Endothelial cell of umbilical vein (primary cell): ENCODE data around the gene PPFIA1. TPM values are rescaled to one million over a fixed set of nuclear protein-coding genes. Genes with fewer than 3 reads are reported as not detected.

Experiments used
- BruUV-seq: library from RNA; stranded (reverse); fragments of 400-500 nt; replicated peaks from 2 replicates; lab custom pipeline; 2021; lab: Mats Ljungman, UMichigan
- CTCF ChIA-PET: fragments of 300-600, 350-600 bp; sonication (Branson Sonifier 250); formaldehyde crosslinking; loops from one replicate; lab custom pipeline; 2021; ENCODE audit warnings: antibody characterized with exemption, inconsistent platforms; lab: Charles Lee
- POLR2A ChIA-PET: fragments of 300-600, 350-600 bp; sonication (Branson Sonifier 250); formaldehyde crosslinking; loops from one replicate; lab custom pipeline; 2021; ENCODE audit warnings: antibody characterized with exemption, inconsistent platforms; lab: Charles Lee
- DNase-seq: peaks from one replicate; pipeline ENCODE4 v3.0.0-alpha.2; 2011; ENCODE audit warnings: low read depth, low spot score
- FAIRE-seq: peaks from 2 replicates; lab custom pipeline; 2011; peaks lifted over from hg19 to GRCh38; lab: Jason Lieb, UNC
- H2AFZ ChIP-seq: 2 replicates; pipeline ENCODE4 v1.6.0; 2012; ENCODE audit warnings: low read depth, low read length, control low read depth, inconsistent platforms
- H3K27ac ChIP-seq: 2 replicates; pipeline ENCODE4 v1.5.1; 2011; ENCODE audit warnings: low read depth, mild to moderate bottlenecking, control low read depth, low read length, moderate library complexity; ENCODE audit not compliant: insufficient read depth
- H3K27me3 ChIP-seq, 2 experiments: 2 replicates each; pipeline versions ENCODE4 v1.6.0 to v1.6.1; 2011; ENCODE audit warnings: low read length in 2 of 2, mixed read lengths in 1 of 2; ENCODE audit not compliant: control insufficient read depth in 2 of 2, insufficient read depth in 2 of 2
- H3K36me3 ChIP-seq, 2 experiments: 2 replicates in 1 of 2; 3 replicates in 1 of 2; pipeline ENCODE4 v1.5.1; 2011; ENCODE audit warnings: low read length in 2 of 2, mild to moderate bottlenecking in 1 of 2, moderate library complexity in 1 of 2; ENCODE audit not compliant: control insufficient read depth in 2 of 2, insufficient read depth in 2 of 2; ENCODE audit errors: extremely low read depth in 1 of 2
- H3K4me1 ChIP-seq: 3 replicates; pipeline ENCODE4 v1.5.1; 2011; ENCODE audit warnings: mild to moderate bottlenecking, low read length; ENCODE audit not compliant: control insufficient read depth, insufficient read depth; ENCODE audit errors: extremely low read depth
- H3K4me2 ChIP-seq: 2 replicates; pipeline ENCODE4 v1.6.1; 2011; ENCODE audit warnings: low read length, control low read depth, mixed read lengths; ENCODE audit not compliant: insufficient read depth
- H3K4me3 ChIP-seq, 3 experiments: fragments of 200-600 bp in 1 of 3; sonication (generic), shearing (Covaris generic) in 1 of 3; replicated peaks in 1 of 3; 2 replicates each; pipeline ENCODE4 v1.5.1; 2011 to 2016; ENCODE audit warnings: control low read depth in 3 of 3, low read length in 3 of 3, mild to moderate bottlenecking in 2 of 3, inconsistent platforms in 1 of 3, low read depth in 1 of 3, moderate library complexity in 1 of 3; ENCODE audit not compliant: insufficient read depth in 1 of 3
- H3K79me2 ChIP-seq: 2 replicates; pipeline ENCODE4 v1.6.0; 2012; ENCODE audit warnings: low read length, inconsistent platforms; ENCODE audit not compliant: control insufficient read depth, insufficient read depth
- H3K9ac ChIP-seq: replicated peaks from 2 replicates; pipeline ENCODE3; 2011; ENCODE audit warnings: low read length, control low read depth; ENCODE audit not compliant: insufficient read depth; ENCODE audit errors: extremely low read depth
- H3K9me1 ChIP-seq: replicated peaks from 3 replicates; pipeline ENCODE4 v1.6.0; 2011; ENCODE audit warnings: mild to moderate bottlenecking, low read length; ENCODE audit not compliant: control insufficient read depth, insufficient read depth; ENCODE audit errors: extremely low read depth
- H3K9me3 ChIP-seq: replicated peaks from 2 replicates; pipeline ENCODE4 v1.5.1; 2012; ENCODE audit warnings: low read length, inconsistent platforms; ENCODE audit not compliant: control insufficient read depth, insufficient read depth
- H4K20me1 ChIP-seq: replicated peaks from 2 replicates; pipeline ENCODE3; 2011; ENCODE audit warnings: mild to moderate bottlenecking, low read length; ENCODE audit not compliant: control insufficient read depth, insufficient read depth; ENCODE audit errors: extremely low read depth
- EZH2 ChIP-seq: IDR thresholded peaks from 2 replicates; pipeline ENCODE4 v1.6.1; 2012; ENCODE audit warnings: borderline replicate concordance, low read depth, mild to moderate bottlenecking, moderate library complexity, low read length, inconsistent platforms; ENCODE audit not compliant: severe bottlenecking
- FOS ChIP-seq: IDR thresholded peaks from 2 replicates; pipeline ENCODE4 v1.6.1; 2011; ENCODE audit warnings: mild to moderate bottlenecking, low read length, moderate library complexity, borderline replicate concordance; ENCODE audit not compliant: insufficient read depth
- GATA2 ChIP-seq: IDR thresholded peaks from 2 replicates; pipeline ENCODE4 v1.7.0; 2011; ENCODE audit warnings: low read depth, mild to moderate bottlenecking, moderate library complexity, mixed read lengths, low read length; ENCODE audit not compliant: insufficient read length, insufficient read depth
- JUN ChIP-seq: IDR thresholded peaks from 2 replicates; pipeline ENCODE4 v1.6.1; 2011; ENCODE audit warnings: borderline replicate concordance, low read depth; ENCODE audit not compliant: insufficient read length, insufficient read depth
- MYC ChIP-seq: IDR thresholded peaks from one replicate; pipeline ENCODE4 v1.6.1; 2011; ENCODE audit warnings: mild to moderate bottlenecking, low read depth, low read length
- POLR2A ChIP-seq: IDR thresholded peaks from 2 replicates; pipeline ENCODE4 v1.6.1; 2012; ENCODE audit warnings: low read depth, mild to moderate bottlenecking, control low read depth, low read length
- POLR2AphosphoS5 ChIP-seq: IDR thresholded peaks from 2 replicates; pipeline ENCODE4 v1.6.1; 2012; ENCODE audit warnings: low read depth, mild to moderate bottlenecking, control low read depth, low read length, moderate library complexity; ENCODE audit not compliant: insufficient read depth
- dilution Hi-C: fragments of 300-500 bp; cut with MboI; formaldehyde crosslinking; loops from one replicate; pipeline ENCODE4 v1.15.0; 2019; ENCODE audit warnings: low sequenced_read_pairs; ENCODE audit not compliant: extremely low pct_ligation_motif_present
- intact Hi-C: fragments of 100-400 bp; cut with micrococcal nuclease; formaldehyde crosslinking; loops from one replicate; pipeline ENCODE4 v1.10.0; 2022
- polyA plus RNA-seq, 4 experiments: library from polyadenylated mRNA; depleted of rRNA in 3 of 4; stranded (reverse) in 3 of 4; unstranded in 1 of 4; fragments of >200 nt; gene quantifications; 2 replicates each; pipeline versions ENCODE4 v1.2.1 to v1.2.3, GENCODE V29; 2011 to 2012; ENCODE audit warnings: missing spikeins in 1 of 4
- total RNA-seq: library from RNA; stranded (reverse); gene quantifications from 2 replicates; pipeline ENCODE4 v1.2.3, GENCODE V29; 2021
- TF ChIP-seq, protein P1 (sequence below): IDR thresholded peaks from 2 replicates; pipeline ENCODE4 v1.6.1; 2011; ENCODE audit not compliant: insufficient read depth, insufficient read length
- TF ChIP-seq, protein P2 (sequence below), 2 donors: IDR thresholded peaks; 1 replicate in 1 of 2; 2 replicates in 1 of 2; pipeline ENCODE4 v1.5.1; 2011; ENCODE audit warnings: low read length in 2 of 2, mild to moderate bottlenecking in 2 of 2, moderate library complexity in 2 of 2, control low read depth in 1 of 2, inconsistent platforms in 1 of 2, low read depth in 1 of 2; ENCODE audit not compliant: insufficient read depth in 1 of 2; ENCODE audit errors: extremely low read depth in 1 of 2

PPFIA1 gene
- total and polyA plus RNA-seq, 2 donors (not counting 3 experiments of a cell fraction or from before 2014, with no cell fraction given) = 44.3 to 60.9 TPM

DNA sequence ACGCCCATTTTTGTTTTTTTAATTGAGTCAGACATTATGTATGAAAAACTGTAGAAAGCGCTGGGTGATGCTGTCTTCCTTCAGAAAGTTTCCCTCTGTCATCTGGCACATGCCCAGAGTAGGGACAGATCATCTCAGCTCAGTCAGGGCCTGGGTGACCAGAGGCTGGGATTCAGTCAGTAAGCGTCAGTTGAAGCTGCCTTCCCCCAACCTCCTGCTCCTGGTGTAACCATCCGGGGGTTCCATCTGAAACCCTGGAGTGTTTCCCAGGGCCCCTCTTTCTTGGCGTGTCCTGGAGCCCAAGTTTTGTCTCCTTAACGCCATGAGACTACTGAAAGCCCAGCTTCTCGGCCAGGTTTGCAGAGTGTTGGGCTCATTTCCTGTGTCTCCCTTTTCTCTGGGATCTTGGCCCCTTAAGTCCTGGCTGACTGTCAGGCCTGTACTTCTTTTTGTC lies 10.7 kb downstream of the PPFIA1 start:
- Histone ChIP-seq H3K9me1 (no peaks in the 10 kb centered on the region), H3K4me2 (peak overlapping the region; percentile 45), H3K27ac (peak overlapping the region; percentile 45), H3K79me2 (peaks cover 47% of the 10 kb centered on the region), H3K4me3 (no peak overlapping the region), H3K9me3 (no peaks in the 10 kb centered on the region), H3K36me3 (peaks cover 5 to 6% of the 10 kb centered on the region in 2 experiments), H3K9ac (no peak overlapping the region), H3K4me1 (peaks cover 14% of the 10 kb centered on the region), H4K20me1 (no peaks in the 10 kb centered on the region), H2AFZ (no peak overlapping the region), H3K27me3 (no peaks in the 10 kb centered on the region)
- FAIRE-seq (peak; percentile 85), DNase-seq (peak; percentile 67)
- intact Hi-C loops (loop anchor here (10.0 kb wide), 1 partner anchor 54 kb away; no protein-coding TSS in a partner anchor), dilution Hi-C loops (no loop called here)
- ChIA-PET POLR2A (no interaction called here), CTCF (interaction anchor here (0.5 to 1.4 kb wide), 3 partner anchors 45 to 118 kb away, joined by 3 to 4 read pairs (median 3); no protein-coding TSS in a partner anchor)
- BruUV-seq = no TSS peak
- no peak for TF ChIP-seq JUN
- TF ChIP-seq FOS = no peak
- TF ChIP-seq POLR2AphosphoS5 = no peak
- TF ChIP-seq, protein P1, sequence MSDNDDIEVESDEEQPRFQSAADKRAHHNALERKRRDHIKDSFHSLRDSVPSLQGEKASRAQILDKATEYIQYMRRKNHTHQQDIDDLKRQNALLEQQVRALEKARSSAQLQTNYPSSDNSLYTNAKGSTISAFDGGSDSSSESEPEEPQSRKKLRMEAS = no peak
- no peak for TF ChIP-seq EZH2
- TF ChIP-seq MYC = no peak
- no peak for TF ChIP-seq GATA2
- TF ChIP-seq, protein P2, sequence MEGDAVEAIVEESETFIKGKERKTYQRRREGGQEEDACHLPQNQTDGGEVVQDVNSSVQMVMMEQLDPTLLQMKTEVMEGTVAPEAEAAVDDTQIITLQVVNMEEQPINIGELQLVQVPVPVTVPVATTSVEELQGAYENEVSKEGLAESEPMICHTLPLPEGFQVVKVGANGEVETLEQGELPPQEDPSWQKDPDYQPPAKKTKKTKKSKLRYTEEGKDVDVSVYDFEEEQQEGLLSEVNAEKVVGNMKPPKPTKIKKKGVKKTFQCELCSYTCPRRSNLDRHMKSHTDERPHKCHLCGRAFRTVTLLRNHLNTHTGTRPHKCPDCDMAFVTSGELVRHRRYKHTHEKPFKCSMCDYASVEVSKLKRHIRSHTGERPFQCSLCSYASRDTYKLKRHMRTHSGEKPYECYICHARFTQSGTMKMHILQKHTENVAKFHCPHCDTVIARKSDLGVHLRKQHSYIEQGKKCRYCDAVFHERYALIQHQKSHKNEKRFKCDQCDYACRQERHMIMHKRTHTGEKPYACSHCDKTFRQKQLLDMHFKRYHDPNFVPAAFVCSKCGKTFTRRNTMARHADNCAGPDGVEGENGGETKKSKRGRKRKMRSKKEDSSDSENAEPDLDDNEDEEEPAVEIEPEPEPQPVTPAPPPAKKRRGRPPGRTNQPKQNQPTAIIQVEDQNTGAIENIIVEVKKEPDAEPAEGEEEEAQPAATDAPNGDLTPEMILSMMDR (IDR thresholded peaks at IDR 0.05; ENCODE audit: extremely low read depth in 1 of 2, insufficient read depth in 1 of 2, low read depth in 1 of 2, low read length in 2 of 2) = no peak
- no peak for TF ChIP-seq POLR2A
